Measurements from ENCODE around the gene SEMA5B.

SEMA5B gene

GRCh38 chr3:122973893-122974615 lies 53.5 kb downstream of the SEMA5B start:
- TF ChIP-seq FOXM1 (IDR thresholded peaks at IDR 0.05; ENCODE audit: borderline replicate concordance, low read depth) (no peak), ZBTB7A (IDR thresholded peaks at IDR 0.05; ENCODE audit: low read depth) (no peak), CEBPB (IDR thresholded peaks at IDR 0.05) (no peak), RAD21 (IDR thresholded peaks at IDR 0.05; ENCODE audit: low read depth) (no peak), TAF1 (IDR thresholded peaks at IDR 0.05; ENCODE audit: low read depth) (no peak), CREB1 (IDR thresholded peaks at IDR 0.05; ENCODE audit: low read depth) (no peak), MAX (IDR thresholded peaks at IDR 0.05) (no peak), NFIC (IDR thresholded peaks at IDR 0.05) (no peak), TEAD4 (IDR thresholded peaks at IDR 0.05) (no peak), REST (IDR thresholded peaks at IDR 0.05; ENCODE audit: low read depth) (no peak)
- TF ChIP-seq, protein P1, sequence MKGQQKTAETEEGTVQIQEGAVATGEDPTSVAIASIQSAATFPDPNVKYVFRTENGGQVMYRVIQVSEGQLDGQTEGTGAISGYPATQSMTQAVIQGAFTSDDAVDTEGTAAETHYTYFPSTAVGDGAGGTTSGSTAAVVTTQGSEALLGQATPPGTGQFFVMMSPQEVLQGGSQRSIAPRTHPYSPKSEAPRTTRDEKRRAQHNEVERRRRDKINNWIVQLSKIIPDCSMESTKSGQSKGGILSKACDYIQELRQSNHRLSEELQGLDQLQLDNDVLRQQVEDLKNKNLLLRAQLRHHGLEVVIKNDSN (IDR thresholded peaks at IDR 0.05), result no peak

GRCh38 chr3:122972141-122972540 lies 55.4 kb downstream of the SEMA5B start:
- no peak for TF ChIP-seq TEAD4 (IDR thresholded peaks at IDR 0.05)
- no peak for TF ChIP-seq CREB1 (IDR thresholded peaks at IDR 0.05; ENCODE audit: low read depth)
- TF ChIP-seq EP300 (IDR thresholded peaks at IDR 0.05; ENCODE audit: borderline replicate concordance), result no peak
- no peak for TF ChIP-seq YY1 (IDR thresholded peaks at IDR 0.05; ENCODE audit: low read depth)
- no peak for TF ChIP-seq CEBPB (IDR thresholded peaks at IDR 0.05)
- TF ChIP-seq TAF1 (IDR thresholded peaks at IDR 0.05; ENCODE audit: low read depth), result no peak
- no peak for TF ChIP-seq MAX (IDR thresholded peaks at IDR 0.05)
- no peak for TF ChIP-seq FOXM1 (IDR thresholded peaks at IDR 0.05; ENCODE audit: borderline replicate concordance, low read depth)
- no peak for TF ChIP-seq ZBTB7A (IDR thresholded peaks at IDR 0.05; ENCODE audit: low read depth)
- TF ChIP-seq, protein P1 (IDR thresholded peaks at IDR 0.05), result no peak
- no peak for TF ChIP-seq RAD21 (IDR thresholded peaks at IDR 0.05; ENCODE audit: low read depth)
- TF ChIP-seq NFIC (IDR thresholded peaks at IDR 0.05), result no peak
- TF ChIP-seq REST (IDR thresholded peaks at IDR 0.05; ENCODE audit: low read depth), result no peak
- TF ChIP-seq EGR1 (IDR thresholded peaks at IDR 0.05), result no peak
- no peak for TF ChIP-seq TCF12 (IDR thresholded peaks at IDR 0.05; ENCODE audit: low read depth)

- no peak for TF ChIP-seq FOXM1 (IDR thresholded peaks at IDR 0.05; ENCODE audit: borderline replicate concordance, low read depth)
- no peak for TF ChIP-seq EP300 (IDR thresholded peaks at IDR 0.05; ENCODE audit: borderline replicate concordance)
- TF ChIP-seq MAX (IDR thresholded peaks at IDR 0.05), result no peak
- 0 out of 2 replicates have a peak, but pooled peaks have one; percentile 16 for TF ChIP-seq TCF12 (IDR thresholded peaks at IDR 0.05; ENCODE audit: low read depth)
- TF ChIP-seq REST (IDR thresholded peaks at IDR 0.05; ENCODE audit: low read depth), result no peak
- peak; percentile 39; the same call in 1 of the 2 replicates for TF ChIP-seq NFIC (IDR thresholded peaks at IDR 0.05)
- peak; percentile 20; the same call in 1 of the 2 replicates for TF ChIP-seq TEAD4 (IDR thresholded peaks at IDR 0.05)
- peak; percentile 72 for TF ChIP-seq EGR1 (IDR thresholded peaks at IDR 0.05)
- TF ChIP-seq RAD21 (IDR thresholded peaks at IDR 0.05; ENCODE audit: low read depth), result no peak
- no peak for TF ChIP-seq CREB1 (IDR thresholded peaks at IDR 0.05; ENCODE audit: low read depth)
- TF ChIP-seq TAF1 (IDR thresholded peaks at IDR 0.05; ENCODE audit: low read depth), result no peak
- no peak for TF ChIP-seq ZBTB7A (IDR thresholded peaks at IDR 0.05; ENCODE audit: low read depth)
- no peak for TF ChIP-seq CEBPB (IDR thresholded peaks at IDR 0.05)
- TF ChIP-seq, protein P1 (IDR thresholded peaks at IDR 0.05), result no peak
- no peak for TF ChIP-seq YY1 (IDR thresholded peaks at IDR 0.05; ENCODE audit: low read depth)
Observed at GRCh38 chr3:122969585-122970469, 57.7 kb downstream of the SEMA5B start.

All from Ishikawa (cell line).